Mesenchymal stem cell (in vitro differentiated cells and primary cell): Measurements from ENCODE around the gene TTLL9.

Source experiments
- DNase-seq: peaks from one replicate; pipeline ENCODE4 v3.0.0-alpha.2; 2013
- H2AFZ ChIP-seq: one replicate; pipeline ENCODE4 v1.6.1; 2013; ENCODE audit warnings: low read depth, mild to moderate bottlenecking, control low read depth, inconsistent platforms, low read length, moderate library complexity
- H2AK5ac ChIP-seq: 2 replicates; pipeline ENCODE4 v1.6.1; 2013; ENCODE audit warnings: low read length, moderate library complexity, mild to moderate bottlenecking, inconsistent platforms; ENCODE audit not compliant: severe bottlenecking
- H2BK120ac ChIP-seq: one replicate; pipeline ENCODE4 v1.6.1; 2013; ENCODE audit warnings: low read depth, mild to moderate bottlenecking, inconsistent platforms, low read length, moderate library complexity
- H2BK12ac ChIP-seq, 2 experiments: one replicate each; pipeline ENCODE4 v1.6.1; 2013; ENCODE audit warnings: inconsistent platforms in 2 of 2, low read length in 2 of 2, mild to moderate bottlenecking in 2 of 2, moderate library complexity in 2 of 2, control low read depth in 1 of 2
- H2BK15ac ChIP-seq: one replicate; pipeline ENCODE4 v1.6.1; 2013; ENCODE audit warnings: mild to moderate bottlenecking, low read depth, inconsistent platforms; ENCODE audit not compliant: poor library complexity, severe bottlenecking
- H2BK5ac ChIP-seq: 2 replicates; pipeline ENCODE4 v1.6.1; 2013; ENCODE audit warnings: low read depth, mild to moderate bottlenecking, low read length, control low read depth, inconsistent platforms; ENCODE audit not compliant: poor library complexity, severe bottlenecking
- H3K14ac ChIP-seq, 2 experiments: one replicate each; pipeline ENCODE4 v1.6.1; 2013; ENCODE audit warnings: inconsistent platforms in 2 of 2, low read length in 2 of 2, control low read depth in 1 of 2, mild to moderate bottlenecking in 1 of 2, moderate library complexity in 1 of 2
- H3K18ac ChIP-seq, 2 experiments: one replicate each; pipeline ENCODE4 v1.6.1; 2013; ENCODE audit warnings: inconsistent platforms in 2 of 2, low read length in 2 of 2, control low read depth in 1 of 2, low read depth in 1 of 2, mild to moderate bottlenecking in 1 of 2
- H3K23ac ChIP-seq, 2 experiments: one replicate each; pipeline ENCODE4 v1.6.1; 2013; ENCODE audit warnings: inconsistent platforms in 2 of 2, low read length in 2 of 2, mild to moderate bottlenecking in 2 of 2, moderate library complexity in 2 of 2, control low read depth in 1 of 2
- H3K27ac ChIP-seq: 2 replicates; pipeline ENCODE4 v1.5.1; 2013; ENCODE audit warnings: mild to moderate bottlenecking, moderate library complexity, low read length, control low read depth, inconsistent platforms; ENCODE audit not compliant: poor library complexity, severe bottlenecking
- H3K27me3 ChIP-seq, 2 experiments: 2 replicates each; pipeline versions ENCODE4 v1.6.1 to v1.7.0; 2013; ENCODE audit warnings: low read length in 2 of 2, mild to moderate bottlenecking in 2 of 2, moderate library complexity in 2 of 2, control low read depth in 1 of 2, inconsistent platforms in 1 of 2; ENCODE audit not compliant: control insufficient read depth in 1 of 2, insufficient read depth in 1 of 2
- H3K36me3 ChIP-seq, 2 experiments: 2 replicates each; pipeline versions ENCODE4 v1.6.1 to v1.7.0; 2013; ENCODE audit warnings: low read length in 2 of 2, control low read depth in 1 of 2, inconsistent platforms in 1 of 2, low read depth in 1 of 2, mild to moderate bottlenecking in 1 of 2; ENCODE audit not compliant: insufficient read depth in 2 of 2, control insufficient read depth in 1 of 2
- H3K4ac ChIP-seq, 2 experiments: one replicate each; pipeline ENCODE4 v1.6.1; 2013; ENCODE audit warnings: inconsistent platforms in 2 of 2, low read length in 2 of 2, mild to moderate bottlenecking in 2 of 2, moderate library complexity in 2 of 2, control low read depth in 1 of 2, low read depth in 1 of 2
- H3K4me1 ChIP-seq: 2 replicates; pipeline ENCODE4 v1.6.1; 2013; ENCODE audit warnings: low read depth, low read length, control low read depth; ENCODE audit not compliant: control insufficient read depth, insufficient read depth
- H3K4me2 ChIP-seq: 2 replicates; pipeline ENCODE4 v1.6.1; 2013; ENCODE audit warnings: low read length, mild to moderate bottlenecking, inconsistent platforms; ENCODE audit not compliant: poor library complexity, severe bottlenecking
- H3K4me3 ChIP-seq, 2 experiments: 2 replicates each; pipeline versions ENCODE4 v1.5.1 to v1.7.0; 2013; ENCODE audit warnings: low read length in 2 of 2, mild to moderate bottlenecking in 2 of 2, control low read depth in 1 of 2, low read depth in 1 of 2; ENCODE audit not compliant: insufficient read depth in 1 of 2
- H3K79me1 ChIP-seq: replicated peaks from 2 replicates; pipeline ENCODE4 v1.6.1; 2013; ENCODE audit warnings: mild to moderate bottlenecking, control low read depth, low read length, inconsistent platforms; ENCODE audit not compliant: poor library complexity, severe bottlenecking
- H3K9ac ChIP-seq: 2 replicates; pipeline ENCODE4 v1.7.0; 2013; ENCODE audit warnings: mild to moderate bottlenecking, low read length, moderate library complexity
- H3K9me3 ChIP-seq: 2 replicates; pipeline ENCODE4 v1.7.0; 2013; ENCODE audit warnings: mild to moderate bottlenecking, low read length; ENCODE audit not compliant: control insufficient read depth
- H4K8ac ChIP-seq: one replicate; pipeline ENCODE4 v1.6.1; 2013; ENCODE audit warnings: inconsistent platforms, mild to moderate bottlenecking, low read length, moderate library complexity
- H4K91ac ChIP-seq: one replicate; pipeline ENCODE4 v1.6.1; 2013; ENCODE audit warnings: mild to moderate bottlenecking, low read length, inconsistent platforms
- WGBS: methylation state at CpG from one replicate; pipeline ENCODE4 v1.1.7; 2013; ENCODE audit warnings: mixed read lengths; 5-methylcytosine and 5-hydroxymethylcytosine counted together

Gene TTLL9

GRCh38 chr20:31979713-31980426 is 109.4 kb downstream of the TTLL9 start:
- H3K4me3 ChIP-seq, result no peak overlapping the region
- 68% methylated on average over 5 of the region's 6 CpGs for WGBS
- H2BK120ac ChIP-seq, result no peak overlapping the region
- H3K4ac ChIP-seq, result no peak overlapping the region
- no peak overlapping the region for H2AK5ac ChIP-seq
- H3K36me3 ChIP-seq, result no peaks in the 10 kb centered on the region
- peaks cover 55 to 74% of the 10 kb centered on the region in 2 experiments for H3K27me3 ChIP-seq
- no peak overlapping the region for H3K9ac ChIP-seq
- no peak overlapping the region for H2BK15ac ChIP-seq
- H2AFZ ChIP-seq, result no peak overlapping the region
- H3K4me2 ChIP-seq, result no peak overlapping the region
- H3K14ac ChIP-seq, result no peak overlapping the region
- H3K4me1 ChIP-seq, result peaks cover 2% of the 10 kb centered on the region
- H3K79me1 ChIP-seq, result no peaks in the 10 kb centered on the region
- no peak overlapping the region for H4K8ac ChIP-seq
- no peak overlapping the region for H3K23ac ChIP-seq
- H3K27ac ChIP-seq, result no peak overlapping the region
- H3K9me3 ChIP-seq, result no peaks in the 10 kb centered on the region
- no peak overlapping the region for H2BK5ac ChIP-seq
- no peak overlapping the region for H4K91ac ChIP-seq
- H2BK12ac ChIP-seq, result no peak overlapping the region
- H3K18ac ChIP-seq, result no peak overlapping the region
- no peak for DNase-seq

GRCh38 chr20:31981784-31982183 is 111.3 kb downstream of the TTLL9 start:
- Histone ChIP-seq H3K23ac (peak overlapping the region in 1 of 2 experiments; percentile 14), H4K8ac (no peak overlapping the region), H3K27ac (no peak overlapping the region), H2BK120ac (no peak overlapping the region), H2AK5ac (no peak overlapping the region), H2BK12ac (no peak overlapping the region), H3K14ac (no peak overlapping the region), H3K36me3 (no peaks in the 10 kb centered on the region), H3K4ac (no peak overlapping the region), H3K4me2 (no peak overlapping the region), H3K79me1 (no peaks in the 10 kb centered on the region), H3K9me3 (no peaks in the 10 kb centered on the region), H4K91ac (no peak overlapping the region), H2AFZ (no peak overlapping the region), H3K18ac (no peak overlapping the region), H3K27me3 (peaks cover 50 to 73% of the 10 kb centered on the region in 2 experiments), H3K9ac (no peak overlapping the region), H3K4me3 (no peak overlapping the region), H2BK5ac (no peak overlapping the region), H3K4me1 (no peaks in the 10 kb centered on the region), H2BK15ac (no peak overlapping the region)
- DNase-seq, result no peak
- 71% methylated on average over 2 of the region's 2 CpGs for WGBS

- Histone ChIP-seq H3K36me3 (no peaks in the 10 kb centered on the region), H2AFZ (no peak overlapping the region), H3K4me2 (no peak overlapping the region), H4K91ac (no peak overlapping the region), H3K4me1 (no peaks in the 10 kb centered on the region), H3K18ac (no peak overlapping the region), H4K8ac (no peak overlapping the region), H2BK12ac (no peak overlapping the region), H3K14ac (no peak overlapping the region), H2BK120ac (no peak overlapping the region), H3K9ac (no peak overlapping the region), H3K23ac (peak overlapping the region in 1 of 2 experiments; percentile 48), H3K79me1 (no peaks in the 10 kb centered on the region), H2BK5ac (no peak overlapping the region), H3K27ac (no peak overlapping the region), H3K27me3 (peaks cover 44 to 55% of the 10 kb centered on the region in 2 experiments), H2BK15ac (no peak overlapping the region), H3K9me3 (no peaks in the 10 kb centered on the region), H3K4ac (no peak overlapping the region), H3K4me3 (no peak overlapping the region), H2AK5ac (no peak overlapping the region)
- no peak for DNase-seq
- 53% methylated on average over 6 of the region's 6 CpGs for WGBS
Observed at GRCh38 chr20:31984981-31985471, 114.6 kb downstream of the TTLL9 start.

- no peaks in the 10 kb centered on the region for H3K9me3 ChIP-seq
- H3K14ac ChIP-seq, result no peak overlapping the region
- no peaks in the 10 kb centered on the region for H3K79me1 ChIP-seq
- no peak overlapping the region for H2BK120ac ChIP-seq
- no peak overlapping the region for H2AK5ac ChIP-seq
- no peak overlapping the region for H3K23ac ChIP-seq
- H2BK12ac ChIP-seq, result no peak overlapping the region
- H3K36me3 ChIP-seq, result no peaks in the 10 kb centered on the region
- H2AFZ ChIP-seq, result no peak overlapping the region
- no peak overlapping the region for H3K27ac ChIP-seq
- H4K8ac ChIP-seq, result no peak overlapping the region
- H3K4me1 ChIP-seq, result no peaks in the 10 kb centered on the region
- no peak overlapping the region for H3K4me3 ChIP-seq
- no peak overlapping the region for H3K4me2 ChIP-seq
- no peak overlapping the region for H3K9ac ChIP-seq
- no peak overlapping the region for H2BK15ac ChIP-seq
- H4K91ac ChIP-seq, result no peak overlapping the region
- no peak overlapping the region for H3K4ac ChIP-seq
- H2BK5ac ChIP-seq, result no peak overlapping the region
- WGBS, result 70% methylated on average over 1 of the region's 1 CpG
- no peak overlapping the region for H3K18ac ChIP-seq
- peaks cover 43 to 45% of the 10 kb centered on the region in 2 experiments for H3K27me3 ChIP-seq
- DNase-seq, result peak; percentile 12
Observed at GRCh38 chr20:31987744-31988143, 117.3 kb downstream of the TTLL9 start.
